Ramos (cell line): ENCODE measurements around the gene PTPN4.

Experiments
- in situ Hi-C: fragments of 300-500 bp; cut with MboI; formaldehyde crosslinking; loops from one replicate; pipeline ENCODE4 v1.14.3; 2022; ENCODE audit warnings: low sequenced_read_pairs; ENCODE audit not compliant: unreplicated experiment

The PTPN4 gene

GRCh38 chr2:119837350-119837749 lies 77.6 kb downstream of the PTPN4 start:
- in situ Hi-C loops: no loop called here

- in situ Hi-C loops: no loop called here
Observed at GRCh38 chr2:119837759-119838158, 78.0 kb downstream of the PTPN4 start.

DNA sequence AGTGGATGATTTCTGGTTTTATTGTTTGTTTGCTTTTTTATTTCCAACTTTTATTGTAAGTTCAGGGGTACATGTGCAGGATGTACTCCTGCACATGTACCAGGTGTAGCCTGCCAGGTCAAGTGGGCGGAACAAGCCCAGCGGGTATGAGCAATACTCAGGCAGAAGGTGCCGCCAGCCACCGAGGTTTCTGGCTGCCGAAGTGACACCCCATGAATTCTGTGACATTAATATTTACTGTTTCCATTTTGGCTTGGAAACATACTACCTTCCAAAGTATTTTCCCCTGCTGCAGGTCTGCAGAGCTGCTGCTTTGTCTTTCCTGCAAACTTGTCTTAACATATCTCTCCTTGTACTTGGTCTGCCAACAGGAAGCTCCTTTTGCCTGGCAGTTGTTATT lies 78.5 kb downstream of the PTPN4 start:
- in situ Hi-C loops: no loop called here

DNA sequence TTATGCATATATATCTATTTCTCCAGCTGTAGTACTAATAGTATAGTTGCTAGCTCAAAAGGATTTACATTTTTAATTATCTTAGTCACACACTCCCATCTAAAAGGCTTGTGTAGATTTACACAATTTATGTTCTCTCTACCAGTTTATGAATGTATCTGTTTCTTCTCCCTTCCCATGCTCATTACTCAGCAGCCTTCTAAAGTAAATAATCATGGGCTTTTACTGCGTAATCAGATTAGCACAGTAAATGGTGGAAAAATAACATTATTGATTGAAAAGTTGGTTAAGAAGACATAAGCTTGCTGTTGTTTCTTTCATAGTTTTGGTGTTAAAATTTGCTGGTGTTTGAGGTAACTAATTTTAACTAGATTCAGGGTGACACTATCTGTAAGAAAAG lies 81.8 kb downstream of the PTPN4 start:
- in situ Hi-C loops: no loop called here

GRCh38 chr2:119846021-119846420 lies 86.3 kb downstream of the PTPN4 start:
- in situ Hi-C loops: no loop called here

GRCh38 chr2:119849838-119850565 lies 90.3 kb downstream of the PTPN4 start:
- in situ Hi-C loops: no loop called here

GRCh38 chr2:119852214-119852613 lies 92.5 kb downstream of the PTPN4 start:
- in situ Hi-C loops: no loop called here

DNA sequence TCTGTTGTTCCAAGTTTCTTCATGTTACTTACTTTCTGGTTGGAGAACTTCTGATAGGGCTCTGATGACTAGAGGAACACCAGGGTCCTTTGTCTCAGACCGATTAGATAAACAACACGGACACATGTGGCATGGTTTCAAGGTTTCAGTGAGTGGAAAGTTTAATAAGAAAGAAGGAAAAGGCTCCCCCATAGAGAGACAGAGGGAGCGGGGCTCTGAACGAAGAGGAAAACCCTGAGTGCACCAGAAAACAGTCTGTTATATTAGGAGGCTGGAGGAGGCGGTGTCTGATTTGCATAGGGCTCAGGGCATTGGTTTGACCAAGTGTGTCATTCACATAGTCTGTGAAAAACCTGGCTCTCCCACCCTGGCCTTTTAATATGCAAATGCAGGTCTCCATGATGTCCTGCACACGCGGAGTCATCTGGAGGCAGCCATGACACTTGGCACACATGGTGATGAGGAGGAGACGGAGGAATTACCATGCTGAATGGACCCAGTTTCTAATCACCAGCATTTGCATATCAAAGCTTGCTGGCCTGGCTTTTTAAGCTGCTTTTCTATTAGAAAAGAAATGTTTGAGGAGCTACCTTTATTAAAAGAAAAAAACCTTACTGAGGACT lies 94.2 kb downstream of the PTPN4 start:
- in situ Hi-C loops: no loop called here

DNA sequence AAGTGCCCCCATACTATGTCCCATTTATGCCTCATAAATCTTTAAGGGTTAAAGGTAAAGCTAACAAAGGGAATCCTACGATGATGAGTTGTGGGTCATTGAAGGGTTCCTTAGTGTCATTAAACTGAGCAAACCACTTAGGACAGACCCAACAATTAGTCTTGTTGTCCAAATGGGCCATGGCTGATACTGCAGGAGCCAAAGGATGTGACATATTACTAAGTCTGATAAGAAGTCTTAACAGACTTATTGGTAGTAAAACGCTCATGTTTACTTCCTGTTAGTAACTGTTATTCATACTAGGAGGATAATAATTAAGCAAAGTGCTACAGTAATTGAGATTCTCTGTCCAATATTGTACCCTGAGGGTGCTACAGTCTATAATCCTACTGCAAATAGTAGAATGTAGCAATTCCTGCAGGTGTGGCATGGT lies 96.8 kb downstream of the PTPN4 start:
- in situ Hi-C loops: no loop called here

DNA sequence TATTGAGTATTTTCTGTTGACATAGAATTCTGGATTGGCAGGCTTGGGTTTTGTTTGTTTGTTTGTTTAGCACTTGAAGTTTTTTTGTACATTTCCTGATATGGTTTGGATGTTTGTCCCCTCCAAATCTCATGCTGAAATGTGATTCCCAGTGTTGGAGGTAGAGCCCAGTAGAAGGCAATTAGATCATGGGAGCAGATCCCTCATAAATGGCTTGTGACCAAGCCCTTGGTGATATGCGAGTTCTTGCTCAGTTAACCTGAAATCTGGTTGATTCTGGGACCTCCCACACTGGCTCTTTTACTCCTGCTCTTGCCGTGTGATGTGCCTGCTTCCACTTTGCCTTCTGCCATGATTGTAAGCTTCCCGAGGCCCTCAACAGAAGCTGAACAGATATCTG lies 98.0 kb downstream of the PTPN4 start:
- in situ Hi-C loops: no loop called here

GRCh38 chr2:119859528-119859927 lies 99.8 kb downstream of the PTPN4 start:
- in situ Hi-C loops: no loop called here

- in situ Hi-C loops: no loop called here
Observed at GRCh38 chr2:119860924-119861323, 101.2 kb downstream of the PTPN4 start.

GRCh38 chr2:119862127-119862889 lies 102.6 kb downstream of the PTPN4 start:
- in situ Hi-C loops: no loop called here

- in situ Hi-C loops: no loop called here
Observed at GRCh38 chr2:119864318-119864717, 104.6 kb downstream of the PTPN4 start.

GRCh38 chr2:119871725-119872124 lies 112.0 kb downstream of the PTPN4 start:
- in situ Hi-C loops: no loop called here

GRCh38 chr2:119873350-119874315 lies 113.9 kb downstream of the PTPN4 start:
- in situ Hi-C loops: no loop called here

DNA sequence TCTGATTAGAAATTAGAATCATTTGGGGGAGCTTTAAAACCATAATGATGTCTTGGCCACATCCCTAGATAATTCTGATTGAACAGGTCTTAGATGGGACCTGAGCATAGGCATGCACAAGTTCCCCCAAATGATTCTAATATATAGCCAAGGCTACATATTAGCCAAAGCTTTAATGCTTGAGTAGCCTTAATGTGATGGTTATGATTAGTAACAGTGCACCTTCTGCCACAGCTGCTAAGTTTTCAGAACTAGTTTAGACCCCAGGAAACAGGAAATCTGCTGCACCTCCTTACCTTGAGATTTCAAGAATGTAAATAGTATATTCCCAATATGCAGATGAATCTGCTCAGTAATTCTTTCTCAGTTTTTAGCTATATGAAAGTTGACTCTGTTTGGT lies 119.8 kb downstream of the PTPN4 start:
- in situ Hi-C loops: no loop called here

GRCh38 chr2:119888680-119889079 lies 129.0 kb downstream of the PTPN4 start:
- in situ Hi-C loops: no loop called here

DNA sequence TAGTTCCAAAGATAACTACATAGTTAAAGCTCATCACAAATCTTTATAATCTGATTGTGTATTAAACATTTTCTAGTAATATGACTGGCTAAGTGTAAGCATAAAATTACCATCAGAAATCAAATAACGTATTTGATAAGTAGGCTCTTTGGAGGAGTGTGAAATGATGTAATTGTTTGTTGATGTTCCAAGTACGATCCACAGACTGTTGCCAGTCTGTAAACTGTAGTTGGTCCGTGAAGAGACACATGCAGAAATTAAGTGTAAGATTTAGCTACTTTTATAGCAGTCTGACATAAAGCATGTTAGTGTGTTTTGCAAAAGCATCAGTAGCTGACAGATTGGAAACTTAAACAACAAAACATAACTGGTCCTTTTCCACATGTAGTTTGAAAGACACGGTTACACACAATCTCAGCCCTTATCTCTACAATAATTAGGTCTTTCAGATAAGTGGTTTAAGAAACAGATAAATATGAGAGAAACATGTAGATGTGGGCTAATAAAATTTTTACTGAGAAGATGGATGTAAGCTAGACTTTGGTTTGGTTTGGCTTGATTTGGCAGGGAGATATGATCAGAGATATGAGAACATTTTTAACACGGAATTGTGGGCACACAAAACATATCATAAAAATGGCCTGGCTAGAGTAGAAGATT lies 138.1 kb downstream of the PTPN4 start:
- in situ Hi-C loops: no loop called here

DNA sequence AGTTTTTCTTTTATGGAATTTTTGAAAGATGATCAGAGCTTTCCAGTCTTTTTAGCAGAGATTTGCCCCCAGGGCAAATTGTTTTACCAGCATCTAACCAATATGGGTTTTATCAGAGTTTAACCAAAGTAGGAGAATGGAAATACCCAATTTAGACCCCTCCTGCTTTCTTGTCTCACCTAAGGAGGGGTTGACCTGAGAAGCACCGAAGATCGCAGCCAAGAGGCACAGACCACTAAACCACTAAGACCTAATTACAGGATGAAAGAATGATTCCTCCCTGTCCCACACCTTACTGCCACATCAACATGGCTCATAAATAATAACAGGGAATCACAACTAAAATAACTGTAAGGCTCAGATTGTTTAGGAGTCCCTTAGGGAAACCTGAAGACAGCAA lies 141.3 kb downstream of the PTPN4 start:
- in situ Hi-C loops: no loop called here
